GM12872 (cell line): ENCODE results near the gene RB1.

ENCODE experiments used
- TF ChIP-seq, protein P1 (sequence below): IDR thresholded peaks from 3 replicates; pipeline ENCODE4 v1.5.1; 2011; ENCODE audit warnings: low read depth, mild to moderate bottlenecking, low read length, moderate library complexity; ENCODE audit not compliant: insufficient read depth

Gene RB1

DNA sequence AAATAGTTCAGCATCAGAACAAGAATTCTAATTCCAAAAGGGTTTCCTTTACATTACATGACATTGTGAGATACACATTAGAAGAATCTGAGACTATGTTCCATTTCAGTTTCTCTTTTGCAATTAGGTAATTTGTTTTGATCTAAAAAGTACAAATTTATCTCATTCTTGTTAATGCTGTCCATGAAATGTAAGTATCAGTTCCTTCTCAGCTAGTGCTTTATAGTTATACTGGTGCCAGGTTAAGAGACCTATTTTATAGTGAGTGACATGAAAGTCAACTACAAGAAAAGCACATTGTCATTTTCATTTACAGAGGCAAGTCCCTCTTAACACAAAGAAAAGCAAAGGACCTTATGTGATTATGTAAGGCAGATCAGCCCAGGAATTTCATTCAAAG, 185.4 kb downstream of the RB1 start:
- TF ChIP-seq, protein P1, sequence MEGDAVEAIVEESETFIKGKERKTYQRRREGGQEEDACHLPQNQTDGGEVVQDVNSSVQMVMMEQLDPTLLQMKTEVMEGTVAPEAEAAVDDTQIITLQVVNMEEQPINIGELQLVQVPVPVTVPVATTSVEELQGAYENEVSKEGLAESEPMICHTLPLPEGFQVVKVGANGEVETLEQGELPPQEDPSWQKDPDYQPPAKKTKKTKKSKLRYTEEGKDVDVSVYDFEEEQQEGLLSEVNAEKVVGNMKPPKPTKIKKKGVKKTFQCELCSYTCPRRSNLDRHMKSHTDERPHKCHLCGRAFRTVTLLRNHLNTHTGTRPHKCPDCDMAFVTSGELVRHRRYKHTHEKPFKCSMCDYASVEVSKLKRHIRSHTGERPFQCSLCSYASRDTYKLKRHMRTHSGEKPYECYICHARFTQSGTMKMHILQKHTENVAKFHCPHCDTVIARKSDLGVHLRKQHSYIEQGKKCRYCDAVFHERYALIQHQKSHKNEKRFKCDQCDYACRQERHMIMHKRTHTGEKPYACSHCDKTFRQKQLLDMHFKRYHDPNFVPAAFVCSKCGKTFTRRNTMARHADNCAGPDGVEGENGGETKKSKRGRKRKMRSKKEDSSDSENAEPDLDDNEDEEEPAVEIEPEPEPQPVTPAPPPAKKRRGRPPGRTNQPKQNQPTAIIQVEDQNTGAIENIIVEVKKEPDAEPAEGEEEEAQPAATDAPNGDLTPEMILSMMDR, result no peak

DNA sequence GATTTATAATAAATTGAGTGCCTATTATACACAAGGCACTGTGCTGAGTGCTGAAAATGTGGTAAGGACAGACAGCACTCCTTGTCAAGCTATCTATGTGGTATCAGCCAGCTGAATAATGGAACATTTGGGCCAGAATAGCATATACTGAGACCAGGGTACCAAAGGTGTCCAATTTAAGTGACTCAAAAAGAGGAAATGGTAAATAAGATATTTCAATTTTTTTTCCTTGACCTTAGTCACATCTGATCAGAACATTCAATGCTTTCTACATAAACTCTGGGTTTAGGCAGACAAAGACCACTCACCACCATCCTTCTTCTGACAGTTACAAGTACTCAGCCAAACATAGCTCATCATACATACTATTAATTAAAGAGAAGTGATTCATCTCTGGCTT, 186.1 kb downstream of the RB1 start:
- TF ChIP-seq, protein P1, result no peak

DNA sequence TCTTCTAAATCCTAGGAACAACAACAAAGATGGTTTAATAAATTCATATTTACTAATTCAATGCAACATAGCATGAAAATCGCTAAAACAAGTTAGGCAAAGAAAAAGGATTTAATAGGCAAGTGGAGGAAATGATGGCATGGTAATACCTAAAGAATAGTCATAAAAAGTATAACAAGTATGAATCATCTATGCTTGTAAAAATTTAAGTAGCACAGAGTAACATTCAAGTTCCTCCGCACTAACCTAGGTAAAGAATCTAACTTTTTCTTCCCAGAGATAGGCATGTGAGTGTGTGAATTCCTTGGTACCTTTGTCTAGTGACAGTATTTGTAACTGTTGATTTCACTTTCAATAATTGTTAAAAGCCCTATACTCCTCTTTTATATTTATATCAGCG, 186.7 kb downstream of the RB1 start:
- TF ChIP-seq, protein P1, result no peak

DNA sequence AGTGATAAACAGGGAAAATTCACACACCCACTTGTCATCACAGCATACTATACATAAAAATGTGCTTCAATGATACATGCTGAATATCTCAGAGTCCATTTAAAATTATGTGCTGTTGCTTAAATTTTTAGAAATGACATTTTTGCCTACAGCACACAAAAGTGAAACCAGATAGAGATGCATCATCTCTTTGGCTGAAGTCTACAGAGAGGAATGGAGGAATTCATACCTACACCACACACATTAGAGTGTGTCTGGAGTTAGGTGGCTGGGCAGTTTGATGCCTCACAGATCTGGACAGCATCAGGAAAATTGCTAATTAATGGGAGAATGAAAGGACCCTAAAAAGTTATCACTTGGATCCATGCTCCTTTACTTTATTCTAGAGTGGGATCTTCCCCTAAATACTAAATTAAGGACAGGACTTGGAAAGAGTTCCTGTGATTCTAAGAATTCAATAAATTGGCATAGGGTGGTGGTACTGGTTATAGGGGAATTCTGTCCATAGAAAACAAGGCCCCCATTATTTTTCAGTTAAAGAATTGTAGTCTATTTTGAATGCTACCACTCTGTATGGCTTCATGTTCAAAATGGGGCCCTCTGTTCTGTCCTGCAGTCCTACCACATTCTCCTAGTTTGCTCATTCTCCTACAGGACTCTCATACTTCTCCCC, 188.0 kb downstream of the RB1 start:
- TF ChIP-seq, protein P1, result no peak

DNA sequence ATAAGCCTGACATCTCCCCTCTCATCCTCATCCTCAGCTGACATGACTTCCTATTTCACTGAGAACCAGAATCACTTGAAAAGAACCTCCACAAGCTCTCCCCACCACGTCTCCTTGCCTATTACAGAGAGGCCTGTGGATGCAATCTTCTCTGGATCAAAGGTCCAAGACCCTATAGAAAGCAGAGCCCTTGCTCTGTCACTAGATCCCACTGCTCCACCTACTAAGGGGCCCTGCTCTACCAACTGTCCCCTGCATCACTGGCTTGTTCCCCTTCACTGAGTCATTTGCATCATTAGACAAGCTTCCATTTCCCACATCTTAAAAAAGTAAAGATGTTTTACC, 188.5 kb downstream of the RB1 start:
- TF ChIP-seq, protein P1, result no peak

DNA sequence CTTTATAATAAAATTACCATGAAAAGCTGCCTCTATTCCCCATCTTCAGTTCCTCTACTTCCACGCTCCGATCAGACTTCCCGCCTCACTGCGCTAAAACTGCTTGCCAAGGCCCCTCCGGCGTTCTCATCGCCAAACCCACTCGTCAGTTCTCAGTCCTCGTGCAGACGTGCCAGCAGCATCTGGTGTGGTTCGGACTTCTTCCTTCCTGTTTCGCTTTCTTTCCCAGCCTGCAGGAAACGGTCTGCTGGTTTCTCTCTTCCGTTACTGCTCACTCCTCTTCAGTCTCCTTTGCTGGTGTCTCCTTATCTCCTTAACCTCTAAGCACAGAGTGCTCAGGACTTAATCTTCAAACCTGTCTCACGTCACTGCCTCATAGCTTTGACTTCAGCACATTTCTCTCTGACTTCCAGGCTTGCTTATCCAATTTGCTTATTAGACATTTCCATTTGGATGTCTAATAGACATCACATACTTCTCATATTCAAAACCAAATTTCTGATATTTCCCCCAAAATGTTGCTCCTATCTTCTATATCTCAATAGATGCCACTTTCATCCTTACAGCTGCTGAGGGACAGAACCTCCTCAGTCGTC, 189.0 kb downstream of the RB1 start:
- TF ChIP-seq, protein P1, result no peak

DNA sequence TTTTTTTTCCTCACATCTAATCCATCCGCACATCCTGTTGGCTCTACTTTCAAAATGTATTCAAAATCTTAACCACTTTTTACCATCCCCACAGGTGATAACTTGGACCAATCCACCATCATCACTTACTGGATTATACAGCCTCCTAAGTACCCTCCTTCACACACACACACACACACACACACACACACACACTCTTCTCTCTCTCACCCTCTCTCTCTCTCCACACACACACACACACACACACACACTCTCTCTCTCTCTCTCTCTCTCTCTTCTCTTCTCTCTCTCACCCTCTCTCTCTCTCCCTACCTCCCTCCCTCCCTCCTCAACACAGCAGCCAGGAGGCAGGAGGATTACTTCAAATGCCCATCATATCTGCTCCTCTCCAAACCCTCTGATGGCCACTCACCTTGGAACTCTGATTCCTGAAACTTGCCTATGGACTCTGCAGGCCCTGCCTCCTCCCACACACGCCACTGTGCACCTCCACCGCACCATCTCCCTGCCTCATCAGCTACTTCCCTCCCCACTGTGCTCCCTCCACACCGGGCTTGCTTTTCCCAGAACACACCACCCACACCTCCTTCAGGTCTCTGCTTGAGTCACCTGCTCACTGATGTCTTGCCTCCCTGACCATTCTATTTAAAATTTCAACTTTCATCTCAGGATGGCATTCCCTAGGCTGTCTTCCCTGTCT, 189.7 kb downstream of the RB1 start:
- TF ChIP-seq, protein P1, result no peak
